Right lobe of liver (tissue), 4 donors: Measurements from ENCODE around the gene CSNK1G1.

Experiments
- POLR2A ChIP-seq: fragments of 450-650 bp; IDR thresholded peaks from one replicate; pipeline ENCODE4 v1.6.1; 2017; ENCODE audit warnings: antibody characterized with exemption, mild to moderate bottlenecking
- TF ChIP-seq, protein P1 (sequence below), 4 donors: fragments of 200-600 bp in 3 of 4; fragments of 450-650 bp in 1 of 4; IDR thresholded peaks; one replicate each; pipeline versions ENCODE4 v1.5.1 to v1.8.0; 2016 to 2022; ENCODE audit warnings: antibody characterized with exemption in 4 of 4, mild to moderate bottlenecking in 2 of 4
- donor health status: DM: no; HTN: no; CAD: no.
- donor health status: DM: no; HTN: no; CAD: no.
- donor health status: DM: no; HTN: yes; CAD: no.

DNA sequence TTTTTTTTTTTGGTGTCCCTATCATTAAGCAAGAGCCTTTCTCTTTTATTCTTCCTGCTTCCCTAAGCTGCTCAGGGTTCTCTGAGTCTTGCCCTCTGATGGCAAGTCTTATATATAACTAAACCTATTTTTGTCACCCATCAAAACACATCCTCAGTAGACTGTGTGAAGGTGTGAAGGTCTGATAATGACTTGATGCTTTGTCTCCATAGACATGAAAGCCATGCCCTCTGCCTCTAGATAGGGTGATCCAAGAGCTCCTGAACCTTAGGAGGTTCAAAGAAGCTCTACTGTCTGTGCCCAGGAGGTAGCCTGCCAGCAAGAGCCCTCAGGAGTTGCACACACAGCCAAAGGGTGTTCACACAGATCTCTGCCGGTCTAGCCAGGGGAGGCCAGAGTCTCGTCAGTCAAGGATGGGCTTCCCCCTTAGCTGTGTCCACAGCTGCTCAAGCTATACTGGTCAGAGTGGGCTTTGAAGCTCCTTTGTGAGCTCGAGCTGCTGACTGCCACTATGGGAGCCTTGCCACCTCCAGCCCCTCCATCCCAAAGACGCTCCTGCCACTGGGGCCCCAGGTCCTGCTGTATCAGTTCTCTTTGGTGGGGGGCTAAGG is 217.5 kb downstream of the CSNK1G1 start:
- TF ChIP-seq, protein P1, sequence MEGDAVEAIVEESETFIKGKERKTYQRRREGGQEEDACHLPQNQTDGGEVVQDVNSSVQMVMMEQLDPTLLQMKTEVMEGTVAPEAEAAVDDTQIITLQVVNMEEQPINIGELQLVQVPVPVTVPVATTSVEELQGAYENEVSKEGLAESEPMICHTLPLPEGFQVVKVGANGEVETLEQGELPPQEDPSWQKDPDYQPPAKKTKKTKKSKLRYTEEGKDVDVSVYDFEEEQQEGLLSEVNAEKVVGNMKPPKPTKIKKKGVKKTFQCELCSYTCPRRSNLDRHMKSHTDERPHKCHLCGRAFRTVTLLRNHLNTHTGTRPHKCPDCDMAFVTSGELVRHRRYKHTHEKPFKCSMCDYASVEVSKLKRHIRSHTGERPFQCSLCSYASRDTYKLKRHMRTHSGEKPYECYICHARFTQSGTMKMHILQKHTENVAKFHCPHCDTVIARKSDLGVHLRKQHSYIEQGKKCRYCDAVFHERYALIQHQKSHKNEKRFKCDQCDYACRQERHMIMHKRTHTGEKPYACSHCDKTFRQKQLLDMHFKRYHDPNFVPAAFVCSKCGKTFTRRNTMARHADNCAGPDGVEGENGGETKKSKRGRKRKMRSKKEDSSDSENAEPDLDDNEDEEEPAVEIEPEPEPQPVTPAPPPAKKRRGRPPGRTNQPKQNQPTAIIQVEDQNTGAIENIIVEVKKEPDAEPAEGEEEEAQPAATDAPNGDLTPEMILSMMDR (IDR thresholded peaks at IDR 0.05), result no peak
- no peak for TF ChIP-seq POLR2A
